ENCODE results near the gene SPPL2C.
"Not testable (repeated sequence)": the region's sequence is repeated elsewhere in the genome, so short reads cannot be mapped to it uniquely, and the experiment has no call there.

Gene SPPL2C

GRCh38 chr17:45850468-45850867 is 5.8 kb downstream of the SPPL2C start:
- DNase-seq = no peak

DNA sequence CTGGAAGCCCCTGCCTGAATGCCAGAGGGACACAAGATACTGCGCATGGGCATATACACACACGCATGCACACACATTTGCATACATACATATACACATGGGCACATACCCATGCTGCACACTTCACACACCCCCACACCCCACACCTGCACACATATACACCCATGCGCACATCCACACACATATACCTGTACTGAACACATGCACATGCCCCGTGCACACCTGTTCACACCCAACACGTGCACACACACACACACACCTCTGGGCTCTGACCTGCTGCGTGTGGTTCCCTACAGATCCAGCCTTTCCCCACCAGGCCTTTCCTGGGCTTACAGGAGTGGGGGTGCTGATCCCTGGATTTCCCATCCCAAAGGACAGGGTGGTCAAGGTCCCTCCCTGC is 6.3 kb downstream of the SPPL2C start:
- no peak for DNase-seq

- DNase-seq = no peak
These were observed 6.8 kb downstream of the SPPL2C start for GRCh38 chr17:45851464-45851863.

GRCh38 chr17:45851873-45852272 is 7.2 kb downstream of the SPPL2C start:
- no peak for DNase-seq

GRCh38 chr17:45852535-45853297 is 8.0 kb downstream of the SPPL2C start:
- DNase-seq = peak in 4 of 5 donors; percentile 20 to 57 (median 35)

- DNase-seq = no peak
These were observed 9.5 kb downstream of the SPPL2C start for GRCh38 chr17:45854209-45854608.

GRCh38 chr17:45855691-45856336 is 11.1 kb downstream of the SPPL2C start:
- no peak for DNase-seq

DNA sequence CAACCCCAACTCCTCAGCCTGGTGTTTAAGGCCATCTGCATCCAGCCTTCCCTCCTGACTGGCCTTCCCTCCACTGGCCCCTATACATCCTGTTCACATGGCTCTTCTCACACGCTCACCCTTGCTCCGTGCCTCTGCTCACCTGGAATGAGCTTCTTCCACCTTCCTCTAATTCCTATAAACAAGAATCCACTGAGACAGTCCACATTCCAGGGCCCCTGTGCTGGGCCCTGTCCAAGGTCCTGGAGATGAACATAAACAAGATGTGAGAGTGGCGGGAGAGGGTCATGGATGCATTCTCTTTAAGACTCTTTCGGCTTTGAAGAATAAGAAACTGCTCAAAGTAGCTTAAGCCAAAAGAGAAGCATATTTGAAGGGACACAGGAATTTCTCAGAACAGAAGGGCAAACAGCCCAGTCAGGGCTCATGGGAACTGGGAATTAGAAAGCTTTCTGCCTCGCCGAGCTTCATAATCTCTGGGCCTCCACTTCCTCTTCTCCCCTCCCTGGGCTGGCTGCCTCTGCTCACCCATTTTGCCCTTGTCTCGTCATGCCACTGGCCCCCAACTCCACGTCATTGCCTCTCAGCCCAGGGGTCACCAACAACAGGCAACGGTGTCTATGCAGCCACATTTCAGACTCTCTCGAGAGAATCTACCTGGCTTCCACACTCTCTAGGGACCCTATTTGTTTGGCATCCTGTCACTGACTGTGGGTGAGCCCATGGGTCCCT is 13.5 kb downstream of the SPPL2C start:
- no peak for DNase-seq

- DNase-seq = no peak
These were observed 16.5 kb downstream of the SPPL2C start for GRCh38 chr17:45861165-45861564.

- DNase-seq = not testable (repeated sequence)
These were observed 17.4 kb downstream of the SPPL2C start for GRCh38 chr17:45862127-45862526.

DNA sequence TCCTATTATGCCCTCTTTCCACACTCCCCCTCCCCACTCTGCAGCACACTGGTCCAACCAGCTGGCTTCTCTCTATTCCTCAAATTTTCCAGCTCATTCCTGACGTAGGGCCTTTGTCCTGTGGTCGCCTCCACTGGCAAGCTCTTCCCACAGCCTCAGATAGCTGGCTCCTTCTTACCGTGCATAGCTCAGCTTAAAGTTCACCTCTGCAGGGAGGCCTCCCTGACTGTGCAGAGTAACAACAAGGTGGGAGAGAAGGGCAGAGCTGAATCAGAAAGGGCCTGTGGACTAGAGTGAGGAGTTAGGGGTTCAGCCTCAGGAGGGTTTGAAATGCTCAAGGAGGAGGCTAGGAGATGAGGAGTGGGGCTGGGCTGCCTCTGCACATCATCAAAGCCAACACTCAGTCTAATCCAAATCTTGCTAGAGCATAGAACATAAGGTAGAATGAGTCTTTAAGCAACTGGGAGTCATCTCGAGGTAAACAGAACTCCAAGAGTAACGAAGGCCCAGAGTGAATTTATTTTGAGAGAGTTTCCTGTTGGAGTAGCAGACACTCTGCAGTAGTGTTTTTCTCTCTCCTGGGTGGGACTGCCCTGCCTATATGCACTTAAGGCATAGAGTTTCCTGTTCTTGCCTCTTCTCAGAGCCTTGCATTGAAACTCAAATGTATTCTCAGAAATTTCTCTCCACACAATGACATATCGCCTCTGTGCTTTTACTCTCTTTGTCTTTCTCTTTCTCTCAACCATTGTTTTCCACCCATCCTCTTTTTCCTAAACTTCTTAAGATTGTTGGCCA is 19.4 kb downstream of the SPPL2C start:
- no peak for DNase-seq

GRCh38 chr17:45867171-45867570 is 22.5 kb downstream of the SPPL2C start:
- DNase-seq = no peak

- no peak for DNase-seq
These were observed 23.0 kb downstream of the SPPL2C start for GRCh38 chr17:45867702-45868101.

DNA sequence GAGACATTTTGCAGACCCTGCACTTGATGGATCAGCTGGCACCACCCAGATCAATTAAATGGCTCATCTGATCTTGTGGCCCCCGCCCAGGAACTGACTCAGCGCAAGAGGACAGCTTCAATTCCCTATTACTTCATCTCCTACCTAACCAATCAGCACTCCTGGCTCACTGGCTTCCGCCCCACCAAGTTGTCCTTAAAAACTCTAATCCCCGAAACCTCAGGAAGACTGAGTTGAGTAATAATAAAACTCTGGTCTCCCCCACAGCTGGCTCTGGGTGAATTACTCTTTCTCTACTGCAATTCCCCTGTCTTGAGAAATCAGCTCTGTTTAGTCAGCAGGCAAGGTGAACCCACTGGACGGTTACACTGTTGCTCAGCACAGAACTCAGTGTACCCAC is 23.6 kb downstream of the SPPL2C start:
- no peak for DNase-seq

DNA sequence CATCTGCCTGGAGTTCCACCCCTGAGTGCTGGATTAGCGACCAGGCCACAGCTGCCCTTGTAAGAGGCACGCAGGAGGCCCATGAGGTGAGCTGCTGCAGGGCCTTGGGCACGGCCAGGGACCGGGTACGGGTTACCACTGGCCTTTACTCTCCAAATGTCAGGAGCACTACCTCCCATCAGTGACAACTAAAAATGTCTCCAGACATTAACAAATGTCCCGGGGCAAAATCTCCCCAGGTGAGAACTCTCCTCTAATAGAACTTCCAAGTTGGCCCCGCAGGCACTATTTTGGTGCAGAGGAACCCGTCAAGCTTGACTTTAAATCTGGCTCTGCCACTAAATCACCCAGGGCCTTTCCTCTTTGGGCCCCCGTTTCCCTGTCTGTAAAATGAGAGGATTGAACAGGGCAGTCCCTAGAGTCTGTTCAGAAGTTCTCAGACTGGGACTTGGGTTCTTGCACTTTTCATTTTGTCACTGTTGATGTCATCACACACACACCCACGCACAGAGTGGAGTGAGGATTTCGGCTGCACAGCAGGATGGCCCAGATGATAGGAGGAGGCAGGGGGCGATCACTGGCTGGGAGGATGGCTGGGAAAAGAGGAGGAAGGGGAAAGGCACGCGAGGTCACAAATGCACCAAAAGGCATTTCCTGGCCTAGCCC is 25.1 kb downstream of the SPPL2C start:
- DNase-seq = no peak

DNA sequence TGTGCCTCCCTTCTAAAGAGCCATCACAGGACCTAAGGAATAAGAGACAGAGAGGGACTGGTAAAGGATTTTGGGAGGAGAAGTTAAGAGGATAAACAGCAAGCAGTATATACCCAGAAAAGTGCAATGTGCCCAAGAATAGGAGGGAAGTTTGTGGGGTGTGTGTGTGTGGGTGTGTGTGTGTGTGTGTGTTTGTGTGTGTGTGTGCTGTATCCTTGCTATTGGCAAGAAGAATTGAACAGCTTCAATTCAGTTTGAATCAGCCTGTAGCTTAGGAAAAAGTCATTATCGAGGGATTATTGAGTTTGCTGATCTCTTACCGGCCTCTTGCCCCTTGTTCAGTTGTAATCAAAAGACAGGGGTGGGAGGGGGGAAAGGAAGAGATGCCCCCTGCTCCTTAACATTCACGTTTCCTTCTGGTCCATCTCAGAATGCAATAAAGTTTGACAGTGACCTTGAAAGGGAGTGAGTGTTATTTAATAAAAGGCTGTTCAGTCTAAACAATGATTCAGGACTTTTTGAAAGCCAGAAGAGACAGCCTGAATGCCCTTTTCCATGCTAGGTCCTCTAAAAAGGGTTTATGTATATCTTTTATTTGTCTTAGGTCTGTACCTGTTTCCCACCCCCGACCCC is 25.8 kb downstream of the SPPL2C start:
- no peak for DNase-seq

DNA sequence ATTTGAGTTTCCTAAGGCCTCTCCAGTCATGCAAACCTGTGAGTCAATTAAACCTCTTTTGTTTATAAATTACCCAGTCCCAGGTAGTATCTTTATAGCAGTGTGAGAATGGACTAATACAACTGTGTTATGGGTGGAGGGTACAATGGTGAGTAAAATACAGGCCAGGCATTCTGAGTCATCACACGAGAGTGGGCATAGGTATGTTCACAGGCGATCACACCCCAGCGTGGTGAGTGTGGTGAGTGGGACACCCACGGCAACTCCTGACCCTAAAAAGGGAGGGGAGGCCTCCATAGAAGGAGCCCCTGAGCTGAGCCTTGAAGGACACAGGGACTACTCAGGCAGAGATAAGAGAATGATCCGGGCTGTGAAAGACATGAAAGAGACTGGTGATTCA is 27.0 kb downstream of the SPPL2C start:
- DNase-seq = no peak

DNA sequence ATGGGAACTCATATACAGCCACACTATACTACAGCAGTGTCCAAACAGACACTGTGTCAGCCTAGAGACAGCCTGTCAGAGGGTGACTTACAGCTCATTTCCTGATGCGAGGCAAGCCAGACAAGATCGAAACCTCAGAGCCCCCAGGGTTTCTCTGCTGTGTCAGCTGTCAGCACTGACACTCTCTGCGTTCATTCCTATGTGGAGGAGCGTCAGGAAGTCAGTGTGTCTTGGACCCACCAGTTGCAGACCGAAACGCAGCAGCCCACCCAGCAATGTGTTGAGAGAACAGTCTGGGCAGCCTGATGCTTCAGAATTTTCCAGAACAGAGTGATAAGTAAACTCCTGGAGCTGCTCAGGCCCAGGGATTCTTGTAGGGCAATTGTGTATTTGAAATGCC is 29.0 kb downstream of the SPPL2C start:
- DNase-seq = peak in 2 of 5 donors; percentile 20 to 34

DNA sequence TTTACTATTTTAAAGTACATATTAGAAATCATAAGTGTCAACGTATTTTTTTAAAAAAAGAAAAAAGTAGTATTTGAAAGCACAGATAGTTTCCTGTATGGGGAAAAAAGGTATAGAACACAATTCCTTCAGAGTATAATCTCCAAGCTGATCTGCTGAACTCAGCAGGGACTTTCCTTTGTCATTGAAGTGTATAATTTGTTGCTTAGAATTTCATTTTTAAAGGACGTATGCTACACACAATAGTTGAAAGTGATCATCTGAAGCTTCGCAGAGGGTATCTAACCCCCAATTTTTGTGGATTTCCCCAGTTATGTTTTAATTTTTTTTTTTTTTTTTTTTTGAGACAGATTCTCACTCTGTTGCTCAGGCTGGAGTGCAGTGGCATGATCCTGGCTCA is 29.5 kb downstream of the SPPL2C start:
- DNase-seq = no peak

- DNase-seq = no peak
These were observed 31.9 kb downstream of the SPPL2C start for GRCh38 chr17:45876539-45876938.

- DNase-seq = no peak
These were observed 32.8 kb downstream of the SPPL2C start for GRCh38 chr17:45877467-45877866.

- no peak for DNase-seq
These were observed 38.4 kb downstream of the SPPL2C start for GRCh38 chr17:45883063-45883462.

All from T-helper 1 cell (primary cell).